Panc1 (cell line): ENCODE measurements around the gene ZCCHC10. TPM values are rescaled to one million over a fixed set of nuclear protein-coding genes. Genes with fewer than 3 reads are reported as not detected.

Experiments used
- ATAC-seq: fragments of 200-7000 bp; cut with Tn5 transposase; 2 replicates; pipeline ENCODE4 v1.9.1; 2020; ENCODE audit warnings: mild to moderate bottlenecking, moderate library complexity
- BruUV-seq: library from RNA; stranded (reverse); fragments of 400-500 nt; replicated peaks from 2 replicates; lab custom pipeline; 2021; lab: Mats Ljungman, UMichigan
- CTCF ChIA-PET: fragments of 300-600 bp; sonication (Branson Sonifier 250); formaldehyde crosslinking; loops from one replicate; lab custom pipeline; 2022; ENCODE audit warnings: antibody characterized with exemption; lab: Charles Lee
- POLR2A ChIA-PET: fragments of 300-600 bp; sonication (Branson Sonifier 250); formaldehyde crosslinking; loops from one replicate; lab custom pipeline; 2022; ENCODE audit warnings: antibody characterized with exemption; lab: Charles Lee
- DNase-seq: peaks from one replicate; pipeline ENCODE4 v3.0.0-alpha.2; 2010; ENCODE audit warnings: low read depth, low spot score
- H3K27ac ChIP-seq: 2 replicates; pipeline ENCODE4 v1.5.1; 2011; ENCODE audit warnings: mild to moderate bottlenecking, low read length, inconsistent platforms
- H3K27me3 ChIP-seq: fragments of 200-500 bp; sonication (Bioruptor generic); 2 replicates; pipeline ENCODE4 v1.6.0; 2014; ENCODE audit warnings: low read length, inconsistent platforms; ENCODE audit not compliant: control insufficient read depth, insufficient read depth
- H3K36me3 ChIP-seq: fragments of 200-500 bp; sonication (Bioruptor generic); 2 replicates; pipeline ENCODE4 v1.5.1; 2014; ENCODE audit warnings: inconsistent platforms, mild to moderate bottlenecking, low read length, moderate library complexity; ENCODE audit not compliant: control insufficient read depth, insufficient read depth
- H3K4me1 ChIP-seq: 2 replicates; pipeline ENCODE4 v1.5.1; 2011; ENCODE audit warnings: inconsistent platforms, mild to moderate bottlenecking, low read length, moderate library complexity; ENCODE audit not compliant: control insufficient read depth, insufficient read depth
- H3K4me3 ChIP-seq, 2 experiments: 2 replicates each; pipeline ENCODE4 v1.5.1; 2011 to 2012; ENCODE audit warnings: low read depth in 2 of 2, low read length in 2 of 2, mild to moderate bottlenecking in 2 of 2, inconsistent platforms in 1 of 2, moderate library complexity in 1 of 2
- H3K9me3 ChIP-seq: fragments of 200-500 bp; sonication (Bioruptor generic); 2 replicates; pipeline ENCODE4 v1.5.1; 2014; ENCODE audit warnings: low read depth, mild to moderate bottlenecking, inconsistent platforms, low read length, moderate library complexity; ENCODE audit not compliant: control insufficient read depth, insufficient read depth
- CTCF ChIP-seq: fragments of 450-650 bp; IDR thresholded peaks from 2 replicates; pipeline ENCODE4 v1.5.1; 2017; ENCODE audit warnings: mild to moderate bottlenecking
- POLR2AphosphoS5 ChIP-seq: IDR thresholded peaks from 2 replicates; pipeline ENCODE4 v1.6.1; 2012; ENCODE audit warnings: mild to moderate bottlenecking, low read depth, low read length, moderate library complexity
- REST ChIP-seq, 2 experiments: IDR thresholded peaks; 2 replicates each; pipeline ENCODE4 v1.6.1; 2011 to 2012; ENCODE audit warnings: low read depth in 2 of 2, control low read depth in 1 of 2, low read length in 1 of 2, mild to moderate bottlenecking in 1 of 2, moderate library complexity in 1 of 2; ENCODE audit not compliant: insufficient read depth in 1 of 2
- SIN3A ChIP-seq: IDR thresholded peaks from 2 replicates; pipeline ENCODE4 v1.6.1; 2012; ENCODE audit warnings: low read depth, mild to moderate bottlenecking, low read length, moderate library complexity, borderline replicate concordance; ENCODE audit not compliant: insufficient read depth
- TCF7L2 ChIP-seq: IDR thresholded peaks from 2 replicates; pipeline ENCODE4 v1.6.1; 2011; ENCODE audit warnings: mild to moderate bottlenecking, low read depth, low read length, inconsistent platforms
- in situ Hi-C: cut with HindIII; loops from 2 replicates; pipeline ENCODE4 v1.10.0; 2016; ENCODE audit warnings: low sequenced_read_pairs, low pct_unique_long_range_greater_than_20kb
- intact Hi-C: fragments of 100-400 bp; cut with micrococcal nuclease; formaldehyde crosslinking; loops from one replicate; pipeline ENCODE4 v1.10.0; 2022; ENCODE audit not compliant: unreplicated experiment
- total RNA-seq: library from RNA; stranded (reverse); gene quantifications from one replicate; pipeline ENCODE4 v1.2.1, GENCODE V29; 2021; ENCODE audit not compliant: unreplicated experiment

ZCCHC10 gene
- total RNA-seq, 1 experiment from 2014 or later, result 30.8 TPM

GRCh38 chr5:133054697-133055471 is 28.5 kb upstream of the ZCCHC10 start:
- Histone ChIP-seq H3K9me3 (no peaks in the 10 kb centered on the region), H3K4me3 (no peak overlapping the region), H3K27me3 (no peaks in the 10 kb centered on the region), H3K4me1 (peaks cover 35% of the 10 kb centered on the region), H3K36me3 (peaks cover 8% of the 10 kb centered on the region; the same call in 1 of the 2 replicates), H3K27ac (no peak overlapping the region)
- DNase-seq (no peak), ATAC-seq (no peak)
- ChIA-PET POLR2A (interaction anchor here (0.7 kb wide), 1 partner anchor 252 kb away, joined by 10 read pairs; no protein-coding TSS in a partner anchor), CTCF (no interaction called here)
- BruUV-seq, result TSS peak; percentile 64
- in situ Hi-C loops (no loop called here), intact Hi-C loops (loop anchor here (5.0 kb wide), 1 partner anchor 93 kb away; the partner anchor contains the start of gene AFF4)
- TF ChIP-seq CTCF (no peak), POLR2AphosphoS5 (no peak), REST (IDR thresholded peaks at IDR 0.05; ENCODE audit: insufficient read depth in 1 of 2, low read depth in 2 of 2, low read length in 1 of 2) (no peak), TCF7L2 (no peak), SIN3A (no peak)

- TF ChIP-seq CTCF, result no peak
- BruUV-seq, result no TSS peak
- DNase-seq (no peak), ATAC-seq (no peak)
- Histone ChIP-seq H3K36me3 (peaks cover 8% of the 10 kb centered on the region; the same call in 1 of the 2 replicates), H3K9me3 (no peaks in the 10 kb centered on the region), H3K27me3 (no peaks in the 10 kb centered on the region), H3K27ac (peak overlapping the region; percentile 99; the same call in 1 of the 2 replicates), H3K4me3 (peak overlapping the region; percentile 94 to 96), H3K4me1 (peaks cover 50% of the 10 kb centered on the region)
- ChIA-PET POLR2A (no interaction called here), CTCF (no interaction called here)
- in situ Hi-C loops (no loop called here), intact Hi-C loops (loop anchor here (5.0 kb wide), 1 partner anchor 91 kb away; the partner anchor contains the start of gene AFF4)
Measured at GRCh38 chr5:133053448-133053847, 27.1 kb upstream of the ZCCHC10 start.
